NCI-H510A (cell line): ENCODE data around the gene NUBPL.
"Not testable (repeated sequence)": the region's sequence is repeated elsewhere in the genome, so short reads cannot be mapped to it uniquely, and the experiment has no call there.

ENCODE experiments used
- DNase-seq: peaks from one replicate; lab custom pipeline; 2025; lab: John Stamatoyannopoulos, UW

The NUBPL gene

GRCh38 chr14:31578266-31578665, 17.1 kb downstream of the NUBPL start:
- DNase-seq, result no peak

GRCh38 chr14:31578792-31579501, 17.7 kb downstream of the NUBPL start:
- no peak for DNase-seq

- DNase-seq, result no peak
Measured at GRCh38 chr14:31580234-31580633, 19.0 kb downstream of the NUBPL start.

GRCh38 chr14:31582286-31582691, 21.1 kb downstream of the NUBPL start:
- no peak for DNase-seq

GRCh38 chr14:31582836-31583452, 21.7 kb downstream of the NUBPL start:
- no peak for DNase-seq

- no peak for DNase-seq
Measured at GRCh38 chr14:31590206-31590605, 29.0 kb downstream of the NUBPL start.

GRCh38 chr14:31592122-31592521, 30.9 kb downstream of the NUBPL start:
- DNase-seq, result no peak

- DNase-seq, result no peak
Measured at GRCh38 chr14:31592631-31593030, 31.4 kb downstream of the NUBPL start.

GRCh38 chr14:31596342-31597095, 35.3 kb downstream of the NUBPL start:
- DNase-seq, result no peak

GRCh38 chr14:31605702-31606101, 44.5 kb downstream of the NUBPL start:
- DNase-seq, result no peak

- DNase-seq, result no peak
Measured at GRCh38 chr14:31611778-31612433, 50.7 kb downstream of the NUBPL start.

GRCh38 chr14:31613188-31613587, 52.0 kb downstream of the NUBPL start:
- DNase-seq, result no peak

- DNase-seq, result not testable (repeated sequence)
Measured at GRCh38 chr14:31618884-31619283, 57.7 kb downstream of the NUBPL start.

GRCh38 chr14:31619440-31619839, 58.2 kb downstream of the NUBPL start:
- DNase-seq, result no peak

GRCh38 chr14:31620898-31621297, 59.7 kb downstream of the NUBPL start:
- DNase-seq, result not testable (repeated sequence)

GRCh38 chr14:31622060-31622459, 60.9 kb downstream of the NUBPL start:
- no peak for DNase-seq

- not testable (repeated sequence) for DNase-seq
Measured at GRCh38 chr14:31652900-31653299, 91.7 kb downstream of the NUBPL start.

- DNase-seq, result no peak
Measured at GRCh38 chr14:31657917-31658316, 96.7 kb downstream of the NUBPL start.

GRCh38 chr14:31659278-31659677, 98.1 kb downstream of the NUBPL start:
- DNase-seq, result no peak

- no peak for DNase-seq
Measured at GRCh38 chr14:31660191-31660590, 99.0 kb downstream of the NUBPL start.

- DNase-seq, result no peak
Measured at GRCh38 chr14:31660728-31661127, 99.5 kb downstream of the NUBPL start.

- DNase-seq, result no peak
Measured at GRCh38 chr14:31668348-31668747, 107.1 kb downstream of the NUBPL start.

GRCh38 chr14:31672709-31673108, 111.5 kb downstream of the NUBPL start:
- DNase-seq, result no peak
